Cardiac septum (tissue), 1 donor: Measurements from ENCODE around the gene XRCC5. TPM values are rescaled to one million over a fixed set of nuclear protein-coding genes. Genes with fewer than 3 reads are reported as not detected.

Experiments used
- DNase-seq: peaks from one replicate; pipeline ENCODE4 v3.0.0-alpha.2; 2020; ENCODE audit warnings: low spot score
- intact Hi-C: fragments of 100-400 bp; cut with DNase I; formaldehyde crosslinking; loops from one replicate; pipeline ENCODE4 v1.14.0; 2022
- total RNA-seq: library from RNA; stranded (reverse); fragmentation: NEBNext Ultra II Directional; extraction: Animal tissue kit (Norgen Biotek cat#: 25700); gene quantifications from one replicate; pipeline ENCODE4 v1.2.1, GENCODE V29; 2021
- donor health status: DM: no; HTN: no; CAD: no.

The XRCC5 gene
- total RNA-seq, 1 donor from 2014 or later = 107 TPM

GRCh38 chr2:216245391-216245975 lies 136.3 kb downstream of the XRCC5 start:
- intact Hi-C loops = no loop called here
- no peak for DNase-seq

GRCh38 chr2:216246766-216247165 lies 137.6 kb downstream of the XRCC5 start:
- intact Hi-C loops = no loop called here
- DNase-seq = no peak

Other genes with a start within 250 kb of the XRCC5 start
- 0.32 TPM for gene MREG, start 95.8 kb upstream of the XRCC5 start, total RNA-seq
- 1.8 TPM for gene PECR, start 27.5 kb upstream of the XRCC5 start, total RNA-seq
- gene TMEM169, start 27.4 kb upstream of the XRCC5 start, total RNA-seq = 0.22 TPM